ENCODE data around the gene HDAC9.

Gene HDAC9

DNA sequence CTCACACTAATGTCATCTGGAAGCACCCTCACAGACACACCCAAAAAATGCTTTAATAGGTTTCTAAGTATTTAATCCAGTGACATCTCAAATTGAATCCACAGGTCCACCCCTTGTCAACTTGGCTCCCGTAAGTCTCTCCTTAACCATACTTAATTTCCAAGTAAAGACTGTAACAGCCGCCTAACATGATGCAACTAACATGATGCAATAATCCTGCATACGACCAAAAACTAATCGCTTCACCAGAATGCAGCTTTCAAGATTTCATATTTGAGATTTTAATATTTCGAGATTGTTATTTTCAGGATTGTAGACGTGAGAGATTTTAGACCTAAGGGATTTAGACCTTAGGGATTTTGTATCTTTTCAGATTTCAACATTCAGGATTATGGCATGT is 3.7 kb upstream of the HDAC9 start:
- Histone ChIP-seq H3K36me3 (ENCODE audit: insufficient read depth) (no peaks in the 10 kb centered on the region), H3K9ac (no peak overlapping the region), H4K20me1 (ENCODE audit: insufficient read depth) (no peaks in the 10 kb centered on the region), H3K79me2 (ENCODE audit: insufficient read depth, low read depth) (peaks cover 10% of the 10 kb centered on the region), H2AFZ (ENCODE audit: low read depth) (no peak overlapping the region), H3K4me1 (ENCODE audit: low read depth, poor library complexity, severe bottlenecking) (peaks cover 22% of the 10 kb centered on the region), H3K27me3 (ENCODE audit: insufficient read depth, low read depth) (no peaks in the 10 kb centered on the region), H3K4me3 (IDR thresholded peaks at IDR 0.05; ENCODE audit: insufficient read depth, low read depth, low read length) (no peak overlapping the region), H3K4me2 (no peak overlapping the region), H3K27ac (no peak overlapping the region)
- TF ChIP-seq, protein P1, sequence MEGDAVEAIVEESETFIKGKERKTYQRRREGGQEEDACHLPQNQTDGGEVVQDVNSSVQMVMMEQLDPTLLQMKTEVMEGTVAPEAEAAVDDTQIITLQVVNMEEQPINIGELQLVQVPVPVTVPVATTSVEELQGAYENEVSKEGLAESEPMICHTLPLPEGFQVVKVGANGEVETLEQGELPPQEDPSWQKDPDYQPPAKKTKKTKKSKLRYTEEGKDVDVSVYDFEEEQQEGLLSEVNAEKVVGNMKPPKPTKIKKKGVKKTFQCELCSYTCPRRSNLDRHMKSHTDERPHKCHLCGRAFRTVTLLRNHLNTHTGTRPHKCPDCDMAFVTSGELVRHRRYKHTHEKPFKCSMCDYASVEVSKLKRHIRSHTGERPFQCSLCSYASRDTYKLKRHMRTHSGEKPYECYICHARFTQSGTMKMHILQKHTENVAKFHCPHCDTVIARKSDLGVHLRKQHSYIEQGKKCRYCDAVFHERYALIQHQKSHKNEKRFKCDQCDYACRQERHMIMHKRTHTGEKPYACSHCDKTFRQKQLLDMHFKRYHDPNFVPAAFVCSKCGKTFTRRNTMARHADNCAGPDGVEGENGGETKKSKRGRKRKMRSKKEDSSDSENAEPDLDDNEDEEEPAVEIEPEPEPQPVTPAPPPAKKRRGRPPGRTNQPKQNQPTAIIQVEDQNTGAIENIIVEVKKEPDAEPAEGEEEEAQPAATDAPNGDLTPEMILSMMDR (conservative IDR thresholded peaks at IDR 0.05; ENCODE audit: low read depth, low read length) = no peak

DNA sequence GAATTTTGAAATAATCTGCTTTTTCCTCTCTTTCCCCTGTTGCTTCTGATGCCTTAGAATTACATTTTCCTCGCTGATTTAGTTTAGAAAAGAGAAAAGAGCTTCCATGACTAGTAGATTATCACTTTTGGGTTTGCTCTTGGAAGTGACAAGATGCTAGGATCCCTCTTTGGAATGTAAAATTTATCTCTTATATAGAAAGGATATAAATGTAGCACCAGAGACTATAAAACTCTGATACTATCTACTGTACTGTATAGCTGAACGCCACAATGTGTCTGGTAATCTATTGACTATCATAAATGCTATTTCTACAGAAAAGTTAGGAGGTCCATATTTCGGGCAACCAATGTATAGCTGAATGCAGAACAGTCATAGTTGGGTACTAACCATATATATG is 1.1 kb upstream of the HDAC9 start:
- H3K27me3 ChIP-seq (ENCODE audit: insufficient read depth, low read depth) = no peaks in the 10 kb centered on the region
- H3K4me2 ChIP-seq = peak overlapping the region; percentile 85
- H4K20me1 ChIP-seq (ENCODE audit: insufficient read depth) = no peaks in the 10 kb centered on the region
- H3K79me2 ChIP-seq (ENCODE audit: insufficient read depth, low read depth) = peaks cover 35% of the 10 kb centered on the region
- TF ChIP-seq, protein P1 (conservative IDR thresholded peaks at IDR 0.05; ENCODE audit: low read depth, low read length) = no peak
- H3K9ac ChIP-seq = peak overlapping the region; percentile 84; the same call in 1 of the 2 replicates
- H3K4me1 ChIP-seq (ENCODE audit: low read depth, poor library complexity, severe bottlenecking) = peaks cover 40% of the 10 kb centered on the region
- H3K36me3 ChIP-seq (ENCODE audit: insufficient read depth) = no peaks in the 10 kb centered on the region
- H2AFZ ChIP-seq (ENCODE audit: low read depth) = peak overlapping the region; percentile 80; the same call in 1 of the 2 replicates
- H3K4me3 ChIP-seq (IDR thresholded peaks at IDR 0.05; ENCODE audit: insufficient read depth, low read depth, low read length) = no peak overlapping the region
- peak overlapping the region; percentile 96 for H3K27ac ChIP-seq

DNA sequence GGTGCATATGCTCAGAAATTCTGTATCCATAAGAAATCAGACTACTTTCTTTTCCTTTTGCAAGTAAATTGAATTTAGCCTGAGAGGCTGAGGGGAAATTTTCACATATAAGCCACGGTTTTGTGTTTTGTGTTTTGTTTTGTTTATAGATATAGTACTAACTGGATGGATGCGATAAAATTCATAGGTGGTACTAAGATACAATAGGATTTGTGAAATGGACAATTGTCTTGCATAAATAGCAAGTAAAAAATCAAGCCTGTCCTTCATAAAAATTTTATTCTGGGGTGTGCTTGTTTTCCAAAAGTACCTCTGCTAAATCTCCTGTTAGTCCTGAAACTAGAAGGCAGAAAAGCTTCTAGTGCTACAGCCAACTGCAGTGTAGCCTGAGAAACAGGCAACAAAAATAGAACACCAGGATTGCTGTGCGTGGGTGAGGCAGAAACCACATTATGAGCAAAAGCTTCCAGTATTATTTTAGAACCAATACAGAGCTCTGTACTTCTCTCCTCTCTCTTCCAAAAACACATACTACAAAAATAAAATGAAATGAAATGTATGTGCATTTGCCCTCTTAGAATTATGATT is 634 bp upstream of the HDAC9 start:
- no peaks in the 10 kb centered on the region for H4K20me1 ChIP-seq (ENCODE audit: insufficient read depth)
- H3K9ac ChIP-seq = peak overlapping the region; percentile 84
- H3K27ac ChIP-seq = peak overlapping the region; percentile 96
- peaks cover 40% of the 10 kb centered on the region for H3K79me2 ChIP-seq (ENCODE audit: insufficient read depth, low read depth)
- H3K4me1 ChIP-seq (ENCODE audit: low read depth, poor library complexity, severe bottlenecking) = peaks cover 45% of the 10 kb centered on the region
- no peaks in the 10 kb centered on the region for H3K27me3 ChIP-seq (ENCODE audit: insufficient read depth, low read depth)
- H3K36me3 ChIP-seq (ENCODE audit: insufficient read depth) = no peaks in the 10 kb centered on the region
- H3K4me3 ChIP-seq (IDR thresholded peaks at IDR 0.05; ENCODE audit: insufficient read depth, low read depth, low read length) = no peak overlapping the region
- H3K4me2 ChIP-seq = peak overlapping the region; percentile 85
- TF ChIP-seq, protein P1 (conservative IDR thresholded peaks at IDR 0.05; ENCODE audit: low read depth, low read length) = no peak
- H2AFZ ChIP-seq (ENCODE audit: low read depth) = peak overlapping the region; percentile 80

DNA sequence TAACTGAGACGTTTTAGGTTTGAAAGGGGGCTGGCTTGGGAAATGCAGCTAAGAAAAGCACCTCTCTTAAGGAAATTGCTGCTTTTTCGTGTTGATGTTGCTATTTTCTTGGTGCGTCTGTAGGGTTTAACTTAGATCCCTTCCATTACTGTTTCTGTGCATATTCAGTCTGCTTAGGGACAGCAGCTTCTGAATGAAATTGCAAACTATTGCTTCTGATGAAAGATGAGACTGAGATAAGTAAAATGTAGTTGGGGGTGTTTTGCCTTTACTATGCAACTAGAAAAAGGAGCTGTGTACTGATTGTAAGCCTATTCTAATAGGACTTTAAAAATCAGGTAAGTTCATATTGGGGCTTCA is 772 bp downstream of the HDAC9 start:
- H4K20me1 ChIP-seq (ENCODE audit: insufficient read depth) = no peaks in the 10 kb centered on the region
- peaks cover 54% of the 10 kb centered on the region for H3K79me2 ChIP-seq (ENCODE audit: insufficient read depth, low read depth)
- no peaks in the 10 kb centered on the region for H3K36me3 ChIP-seq (ENCODE audit: insufficient read depth)
- H3K9ac ChIP-seq = peak overlapping the region; percentile 84
- H3K27ac ChIP-seq = peak overlapping the region; percentile 96
- TF ChIP-seq, protein P1 (conservative IDR thresholded peaks at IDR 0.05; ENCODE audit: low read depth, low read length) = no peak
- H2AFZ ChIP-seq (ENCODE audit: low read depth) = peak overlapping the region; percentile 80
- peaks cover 59% of the 10 kb centered on the region for H3K4me1 ChIP-seq (ENCODE audit: low read depth, poor library complexity, severe bottlenecking)
- peak overlapping the region; percentile 85 for H3K4me2 ChIP-seq
- H3K4me3 ChIP-seq (IDR thresholded peaks at IDR 0.05; ENCODE audit: insufficient read depth, low read depth, low read length) = peak overlapping the region; percentile 34
- H3K27me3 ChIP-seq (ENCODE audit: insufficient read depth, low read depth) = no peaks in the 10 kb centered on the region
